ENCODE results near the gene LRRC2.

The LRRC2 gene

GRCh38 chr3:46546896-46547440 is 19.1 kb downstream of the LRRC2 start:
- TF ChIP-seq CTCF (IDR thresholded peaks at IDR 0.05): no peak

GRCh38 chr3:46545818-46546630 is 20.1 kb downstream of the LRRC2 start:
- TF ChIP-seq CTCF (IDR thresholded peaks at IDR 0.05): no peak

- TF ChIP-seq CTCF (IDR thresholded peaks at IDR 0.05): no peak
Observed at GRCh38 chr3:46544771-46545503, 21.2 kb downstream of the LRRC2 start.

- TF ChIP-seq CTCF (IDR thresholded peaks at IDR 0.05): no peak
Observed at GRCh38 chr3:46542801-46543201, 23.3 kb downstream of the LRRC2 start.

- TF ChIP-seq CTCF (IDR thresholded peaks at IDR 0.05): no peak
Observed at GRCh38 chr3:46542344-46542743, 23.8 kb downstream of the LRRC2 start.

GRCh38 chr3:46541835-46542234 is 24.3 kb downstream of the LRRC2 start:
- no peak for TF ChIP-seq CTCF (IDR thresholded peaks at IDR 0.05)

- no peak for TF ChIP-seq CTCF (IDR thresholded peaks at IDR 0.05)
Observed at GRCh38 chr3:46540550-46540949, 25.6 kb downstream of the LRRC2 start.

Measured in LNCAP (cell line).